ENCODE measurements around the gene ERG28.
"Not testable (repeated sequence)": the region's sequence is repeated elsewhere in the genome, so short reads cannot be mapped to it uniquely, and the experiment has no call there.

Gene ERG28

DNA sequence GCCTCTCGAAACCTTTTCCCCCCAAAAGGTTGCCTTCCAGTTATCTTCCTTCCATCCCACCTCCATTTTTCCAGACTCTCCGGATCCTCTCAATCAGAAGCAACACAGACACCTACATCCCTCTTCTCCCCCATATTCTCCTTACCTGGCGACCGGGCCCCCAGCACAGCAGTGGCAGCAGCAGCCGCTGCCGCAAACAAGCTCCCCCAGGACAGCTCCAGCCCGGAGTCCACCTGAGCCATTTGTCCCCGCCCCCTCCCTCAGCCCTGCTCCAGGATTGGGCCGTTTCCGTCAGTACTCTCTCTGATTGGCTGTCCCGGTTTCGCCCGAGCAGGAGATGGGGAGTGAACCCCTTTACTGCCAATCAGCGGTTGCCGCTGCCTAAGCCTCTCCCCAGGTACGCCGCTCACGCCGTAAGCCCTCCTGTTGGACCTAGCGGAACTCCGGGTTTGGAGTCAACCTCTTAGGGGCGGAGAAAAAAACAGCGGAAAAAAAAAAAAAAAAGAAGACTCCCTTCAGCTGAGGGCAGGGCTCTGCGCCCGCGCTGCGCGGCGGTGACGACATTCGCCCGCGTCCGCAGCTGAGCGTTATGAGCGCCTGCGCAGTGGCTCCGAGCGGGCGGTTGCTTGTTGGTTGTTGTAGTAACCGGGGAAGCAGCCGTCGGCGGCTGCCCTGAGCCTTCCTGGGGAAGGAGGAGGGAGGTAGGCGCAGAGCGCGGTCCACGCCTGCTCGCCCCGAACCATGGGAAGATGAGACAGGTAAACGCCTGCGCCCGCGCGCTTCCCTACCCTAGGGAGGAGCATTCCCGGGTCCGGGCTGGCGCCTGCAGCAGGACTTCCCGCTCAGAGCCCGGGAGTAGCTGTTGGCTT, at the start of gene ERG28, which contains the start of gene TTLL5:
ERG28 (minus strand) TSS at position 247 of the 869 bp plus-strand sequence. CDS start 3,374 bp downstream, outside the sequence.
TTLL5 (plus strand) TSS at position 617 of the 869 bp plus-strand sequence. CDS start 1,904 bp downstream, outside the sequence.
- peak; percentile 99 for DNase-seq

- peak; percentile 76 for DNase-seq
Observed at GRCh38 chr14:75709207-75709812, 48.6 kb upstream of the ERG28 start.

DNA sequence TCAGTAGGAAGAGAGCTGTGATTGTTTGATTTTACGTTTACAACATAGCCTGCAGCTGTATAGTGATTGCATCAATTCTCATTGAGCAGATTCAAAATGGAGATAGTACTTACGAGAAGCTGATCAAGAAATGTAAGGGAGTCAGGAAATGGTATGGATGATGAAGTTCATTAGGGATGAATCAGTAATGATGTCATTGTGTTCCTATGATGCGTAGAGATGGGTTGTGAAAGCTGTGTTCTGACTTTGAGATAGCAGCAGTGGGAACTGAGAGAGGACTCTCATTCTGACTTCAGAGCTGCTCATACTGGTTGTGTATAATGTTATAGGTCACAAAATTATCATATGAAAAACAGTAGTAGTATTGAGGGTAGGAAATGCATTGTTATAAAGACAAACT, 44.3 kb upstream of the ERG28 start:
- DNase-seq, result no peak

GRCh38 chr14:75703467-75703866, 42.8 kb upstream of the ERG28 start:
- no peak for DNase-seq

- DNase-seq, result no peak
Observed at GRCh38 chr14:75702616-75703261, 42.1 kb upstream of the ERG28 start.

- DNase-seq, result no peak
Observed at GRCh38 chr14:75702122-75702521, 41.4 kb upstream of the ERG28 start.

DNA sequence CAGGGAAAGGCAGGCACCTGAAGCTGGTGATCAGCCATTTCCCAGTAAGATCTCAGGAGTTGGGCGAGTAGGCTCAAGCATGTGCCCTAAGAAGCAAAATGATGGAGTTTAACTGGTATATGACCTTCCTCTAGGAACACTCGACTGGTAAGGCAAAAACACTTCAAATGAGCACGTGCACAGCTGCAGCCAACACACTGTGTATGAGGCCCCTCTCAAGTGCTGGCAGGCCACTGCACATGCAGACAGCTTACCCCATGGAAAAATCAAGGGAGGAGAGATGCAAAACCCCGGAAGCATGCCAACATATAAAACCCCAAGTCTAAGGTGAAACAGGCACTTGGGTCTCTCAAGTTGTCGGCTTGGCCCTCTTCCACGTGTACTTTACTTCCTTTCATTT, 39.6 kb upstream of the ERG28 start:
- no peak for DNase-seq

DNA sequence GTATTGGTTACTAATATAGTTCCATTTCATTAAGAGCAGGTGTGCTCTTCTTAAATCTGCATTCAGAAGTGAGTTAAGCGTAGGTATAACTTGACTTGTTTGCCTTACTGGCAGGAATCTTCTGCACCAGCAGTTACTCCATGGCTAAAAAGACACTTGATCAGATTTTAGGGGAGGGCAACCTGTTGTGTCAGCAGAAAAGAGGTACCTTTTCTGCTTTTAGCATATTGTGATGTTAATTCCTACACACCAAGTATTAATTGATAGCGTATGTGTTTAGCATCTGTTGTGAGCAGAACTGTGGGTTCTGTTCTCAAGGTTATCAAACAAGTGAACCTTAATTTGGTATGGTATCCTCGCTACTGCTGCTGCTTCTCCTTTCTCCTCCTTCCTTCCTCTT, 38.7 kb upstream of the ERG28 start:
- no peak for DNase-seq

DNA sequence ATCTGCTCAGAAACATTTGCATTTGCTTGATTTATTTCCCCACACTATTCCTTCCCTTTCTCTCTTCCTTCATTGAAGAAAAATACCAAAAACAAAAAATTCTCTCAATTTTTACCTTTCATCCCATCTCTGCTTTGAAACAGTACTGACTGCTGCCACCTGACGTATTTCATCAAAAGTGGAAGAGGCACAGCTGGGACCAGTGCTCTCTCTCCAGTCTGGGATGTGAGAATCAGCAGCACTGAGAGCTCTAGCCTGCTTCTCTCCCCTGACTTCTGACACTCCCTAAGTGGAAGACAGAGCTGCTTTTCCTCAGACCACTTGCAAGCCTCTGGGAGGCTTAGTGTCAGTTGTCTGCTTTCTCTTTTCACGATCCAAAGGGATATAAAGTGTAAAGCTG, 37.2 kb upstream of the ERG28 start:
- DNase-seq, result no peak

DNA sequence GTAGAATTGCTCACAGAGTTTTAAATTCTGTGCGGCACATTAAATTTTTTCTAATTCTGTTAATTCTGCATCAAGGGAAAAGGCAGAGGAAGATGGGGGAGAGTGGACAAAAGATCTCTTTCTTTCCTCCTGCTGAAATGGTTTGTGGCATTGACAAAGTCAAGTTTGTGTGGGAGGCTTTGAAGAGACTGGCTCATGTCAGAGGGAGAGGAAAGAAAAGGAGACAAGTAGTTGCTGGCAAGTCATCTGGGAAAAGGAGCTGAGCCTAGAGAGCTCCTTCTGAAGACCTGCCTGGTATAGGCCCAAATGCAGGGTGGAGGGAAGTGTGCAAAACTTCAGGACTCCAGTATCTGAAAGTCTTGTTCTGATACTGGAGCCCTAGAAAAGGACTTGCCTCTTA, 36.7 kb upstream of the ERG28 start:
- DNase-seq, result no peak

DNA sequence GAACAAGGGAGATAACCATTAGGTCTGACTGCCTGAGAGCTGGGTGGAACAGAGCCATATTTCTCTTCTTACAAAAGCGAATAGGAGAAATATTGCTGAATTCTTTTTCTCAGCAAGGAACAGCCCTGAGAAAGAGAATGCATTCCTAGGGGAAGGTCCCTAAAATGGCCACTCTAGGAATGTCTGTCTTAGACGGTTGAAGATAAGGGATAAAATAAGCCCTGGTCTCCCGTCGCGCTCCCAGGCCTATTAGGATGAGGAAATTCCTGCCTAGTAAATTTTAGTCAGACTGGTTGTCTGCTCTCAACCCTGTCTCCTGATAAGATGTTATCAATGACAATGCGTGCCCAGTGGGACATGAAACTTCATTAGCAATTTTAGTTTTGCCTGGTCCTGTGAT, 34.3 kb upstream of the ERG28 start:
- not testable (repeated sequence) for DNase-seq

DNA sequence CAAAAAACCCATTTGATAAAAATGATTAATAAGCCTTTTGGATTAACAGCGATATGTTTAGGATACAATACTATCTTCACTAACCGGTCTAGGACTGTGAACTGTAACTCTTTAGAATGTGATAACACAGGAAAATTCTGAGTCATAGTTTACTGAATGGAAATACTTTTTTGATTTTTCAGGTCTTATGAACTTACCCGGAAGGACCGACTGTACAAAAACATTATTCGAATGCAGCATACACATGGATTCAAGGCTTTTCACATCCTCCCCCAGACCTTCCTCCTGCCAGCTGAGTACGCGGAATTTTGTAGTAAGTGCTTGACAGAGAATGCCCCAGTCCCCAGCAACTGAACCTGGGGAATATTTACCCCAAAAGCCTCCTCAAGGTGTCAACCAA, 29.3 kb upstream of the ERG28 start:
- DNase-seq, result no peak

- no peak for DNase-seq
Observed at GRCh38 chr14:75689012-75689411, 28.3 kb upstream of the ERG28 start.

DNA sequence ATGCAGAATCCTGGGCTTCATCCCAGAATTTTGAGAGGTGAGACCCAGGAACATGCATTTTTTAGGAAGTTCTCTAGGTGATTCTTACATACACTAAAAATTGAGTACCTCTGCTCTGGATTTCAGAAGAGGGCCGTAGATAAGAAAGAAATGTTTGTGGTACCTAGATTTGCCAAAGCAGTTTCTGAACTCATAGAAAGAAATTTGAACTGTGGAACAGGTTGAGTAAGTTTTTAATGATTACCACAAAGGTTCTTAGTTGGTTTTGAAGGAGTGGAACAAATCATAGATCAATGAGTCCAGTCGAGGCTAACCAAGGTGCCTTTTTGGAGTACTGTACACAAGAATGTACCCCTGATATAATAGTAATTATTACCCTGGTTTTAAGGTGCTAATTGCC, 25.2 kb upstream of the ERG28 start:
- DNase-seq, result no peak

- no peak for DNase-seq
Observed at GRCh38 chr14:75675265-75675960, 14.7 kb upstream of the ERG28 start.

- DNase-seq, result no peak
Observed at GRCh38 chr14:75673345-75674035, 12.8 kb upstream of the ERG28 start.

DNA sequence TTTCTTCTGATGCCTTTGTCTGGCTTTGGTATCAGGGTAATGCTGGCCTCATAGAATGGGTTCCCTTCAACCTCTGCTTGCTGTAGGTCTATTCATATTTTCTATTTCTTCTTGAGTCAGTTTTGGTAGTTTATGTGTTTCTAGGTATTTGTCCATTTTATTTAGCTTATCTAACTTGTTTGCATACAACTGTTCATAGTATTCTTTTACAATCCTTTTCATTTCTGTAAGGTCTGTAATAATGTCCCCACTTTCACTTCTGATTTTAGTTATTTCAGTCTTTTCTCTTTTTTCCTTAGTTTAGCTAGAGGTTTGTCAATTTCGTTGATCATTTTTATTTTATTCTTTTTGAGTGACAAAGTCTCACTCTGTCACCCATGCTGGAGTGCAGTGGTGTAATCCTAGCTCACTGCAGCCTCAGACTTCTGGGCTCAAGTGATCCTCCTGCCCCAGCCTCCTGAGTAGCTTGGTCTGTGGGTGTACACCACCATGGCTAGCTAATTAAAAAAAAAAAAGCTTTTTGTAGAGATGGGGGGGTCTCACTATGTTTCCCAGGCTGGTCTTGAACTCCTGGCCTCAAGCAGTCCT, 12.0 kb upstream of the ERG28 start:
- DNase-seq, result no peak

DNA sequence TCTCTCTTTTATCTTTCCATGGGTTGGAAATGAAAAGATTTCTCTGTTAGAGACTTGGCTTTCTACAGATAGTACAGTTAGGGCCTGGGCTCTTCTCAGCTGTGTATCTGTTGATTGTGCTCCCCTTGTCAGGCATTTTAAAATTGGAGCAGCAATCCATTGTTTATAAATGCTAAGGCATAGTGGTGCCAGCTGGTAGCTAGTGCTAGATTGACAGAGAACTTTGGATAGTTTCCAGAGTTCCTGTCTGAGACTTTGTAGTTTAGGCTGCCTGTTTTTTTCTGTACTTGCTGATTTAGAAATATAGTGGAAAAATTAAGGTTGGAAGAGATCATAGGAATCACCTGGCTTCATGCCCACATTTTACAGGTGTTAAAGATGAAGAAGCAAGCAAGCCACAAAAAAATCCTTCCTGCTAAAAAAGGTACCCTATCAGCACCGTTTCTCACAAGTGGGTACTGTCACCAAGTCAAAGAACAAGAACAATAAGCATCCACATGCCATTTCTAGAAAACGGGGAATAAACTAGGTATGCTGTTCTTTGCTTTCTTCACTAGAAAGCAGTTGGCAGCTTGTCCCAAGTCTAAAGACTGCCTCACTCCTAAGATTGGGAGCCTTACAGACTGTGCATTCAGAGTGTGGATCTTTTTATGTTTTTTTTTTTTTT, 6.6 kb upstream of the ERG28 start:
- DNase-seq, result no peak

DNA sequence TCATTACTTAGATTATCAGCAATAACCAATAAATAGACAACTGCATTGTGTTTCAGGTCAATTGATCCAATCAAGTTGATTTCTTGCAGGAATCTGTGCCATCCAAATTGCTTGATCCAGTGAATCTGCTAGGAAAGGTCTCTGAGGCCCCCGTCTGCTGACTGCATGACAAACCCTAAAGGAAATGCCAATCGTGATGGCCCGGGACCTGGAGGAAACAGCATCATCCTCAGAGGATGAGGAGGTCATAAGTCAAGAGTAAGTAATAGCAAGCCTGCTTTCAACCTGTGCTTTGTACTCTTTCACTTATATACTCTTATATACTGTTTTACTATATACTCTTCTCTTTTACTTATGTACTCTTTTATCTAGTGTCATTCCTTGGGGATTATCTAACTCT, 2.3 kb upstream of the ERG28 start:
- DNase-seq, result no peak

GRCh38 chr14:75661499-75661814, 781 bp upstream of the ERG28 start:
- DNase-seq, result no peak

- DNase-seq, result no peak
Observed at GRCh38 chr14:75660238-75660629, 442 bp downstream of the ERG28 start.

DNA sequence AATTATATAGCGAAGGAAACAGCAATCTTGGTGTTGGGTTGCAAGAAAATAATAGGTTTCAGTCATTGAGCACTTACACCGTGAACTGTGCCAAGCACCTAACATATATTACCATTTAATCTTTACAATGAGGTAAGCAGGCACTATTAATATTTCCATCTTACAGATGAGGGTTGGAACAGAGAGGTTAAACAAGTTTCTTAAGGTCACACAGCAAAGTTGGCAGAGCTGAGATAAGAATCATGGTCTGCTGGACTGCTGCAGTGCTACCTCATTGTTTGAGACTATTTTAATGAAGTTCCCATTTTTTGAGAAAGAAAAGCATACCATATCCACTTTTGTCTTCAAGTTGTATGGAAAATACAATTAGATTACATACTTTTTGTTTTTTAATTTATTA, 1.7 kb downstream of the ERG28 start:
- DNase-seq, result peak; percentile 24
